ENCODE measurements around the gene CCDC120. TPM values are rescaled to one million over a fixed set of nuclear protein-coding genes. Genes with fewer than 3 reads are reported as not detected.

Gene CCDC120
- polyA plus RNA-seq, 1 of the 3 experiments (the other 2 are of a cell fraction), result 2.1 TPM

GRCh38 chrX:49042581-49043219 is 16.1 kb upstream of the CCDC120 start (continued):
- TF ChIP-seq TAF1 (IDR thresholded peaks at IDR 0.05; ENCODE audit: borderline replicate concordance, low read depth, low read length) (no peak), NFIC (IDR thresholded peaks at IDR 0.05; ENCODE audit: borderline replicate concordance) (no peak), FOXM1 (IDR thresholded peaks at IDR 0.05; ENCODE audit: low read depth) (no peak)

- H3K36me3 ChIP-seq (replicated peaks in 1 of 2; ENCODE audit: control insufficient read depth in 1 of 2, insufficient read depth in 2 of 2, low read length in 1 of 2), result peaks cover 0 to 3% of the 10 kb centered on the region in 2 experiments
- H3K4me1 ChIP-seq (ENCODE audit: control insufficient read depth in 1 of 2, insufficient read depth in 2 of 2, low read depth in 1 of 2, low read length in 1 of 2), result peaks cover 8 to 17% of the 10 kb centered on the region in 2 experiments; a peak in 3 of 4 replicates
- H3K27ac ChIP-seq (ENCODE audit: low read depth in 2 of 2, low read length in 1 of 2), result peak within 1 kb of the TSS; percentile 68 to 83
- WGBS (ENCODE audit: low lambda C conversion rate), result 29% methylated on average over 33 of the region's 67 CpGs
- peak; percentile 94 for DNase-seq
- peak within 1 kb of the TSS; percentile 81 for H3K4me2 ChIP-seq
- H3K27me3 ChIP-seq (ENCODE audit: insufficient read depth), result peaks cover 20% of the 10 kb centered on the region; the same call in 1 of the 2 replicates
- H3K4me3 ChIP-seq (ENCODE audit: low read depth in 2 of 2, low read length in 1 of 2), result peak within 1 kb of the TSS; percentile 63 to 76
- peak within 1 kb of the TSS; percentile 65; the same call in 1 of the 2 replicates for H2AFZ ChIP-seq (ENCODE audit: low read depth)
- H3K9ac ChIP-seq, result peak within 1 kb of the TSS; percentile 92
- peaks cover 16% of the 10 kb centered on the region for H3F3A ChIP-seq (replicated peaks; ENCODE audit: insufficient read depth)
- H4K20me1 ChIP-seq (ENCODE audit: insufficient read depth), result no peaks in the 10 kb centered on the region
- CTCF ChIA-PET, result interaction anchor here (0.7 to 2.2 kb wide), 7 partner anchors 15 to 412 kb away, joined by 3 to 5 read pairs (median 3); partner anchors contain the start of gene CCDC120
- POLR2A ChIA-PET, result interaction anchor here (2.1 kb wide), 1 partner anchor 41 kb away, joined by 5 read pairs; the partner anchor contains the start of gene GRIPAP1
- no peaks in the 10 kb centered on the region for H3K9me2 ChIP-seq
- H3K79me2 ChIP-seq (ENCODE audit: insufficient read depth), result peaks cover 46% of the 10 kb centered on the region
- H3K9me3 ChIP-seq, result no peaks in the 10 kb centered on the region
- no peak for TF ChIP-seq EP300 (IDR thresholded peaks at IDR 0.05; ENCODE audit: borderline replicate concordance in 1 of 2, low read depth in 1 of 2, low read length in 1 of 2)
- TF ChIP-seq USF1 (IDR thresholded peaks at IDR 0.05; ENCODE audit: borderline replicate concordance, low read depth), result no peak
- no peak for TF ChIP-seq EZH2phosphoT487 (IDR thresholded peaks at IDR 0.05; ENCODE audit: borderline replicate concordance, low read depth)
- TF ChIP-seq CTCF (IDR thresholded peaks at IDR 0.05), result peak; percentile 62
- TF ChIP-seq GATA2 (CRISPR knock-in tag; IDR thresholded peaks at IDR 0.05), result no peak
- TF ChIP-seq POLR2AphosphoS5 (IDR thresholded peaks at IDR 0.05; ENCODE audit: low read depth, low read length), result no peak
- no peak for TF ChIP-seq YY1 (IDR thresholded peaks at IDR 0.05; ENCODE audit: low read depth)
- TF ChIP-seq MXI1 (IDR thresholded peaks at IDR 0.05; ENCODE audit: low read depth, low read length), result no peak
- no peak for TF ChIP-seq REST (IDR thresholded peaks at IDR 0.05; ENCODE audit: low read depth, low read length)
- no peak for TF ChIP-seq FOXJ3 (CRISPR knock-in tag; IDR thresholded peaks at IDR 0.05)
- 0 out of 2 replicates have a peak, but pooled peaks have one; percentile 19 for TF ChIP-seq RCOR1 (IDR thresholded peaks at IDR 0.05; ENCODE audit: low read length)
- TF ChIP-seq MAX (IDR thresholded peaks at IDR 0.05; ENCODE audit: low read depth), result peak; percentile 47; the same call in 1 of the 2 replicates
- peak; percentile 70 for TF ChIP-seq RAD21 (IDR thresholded peaks at IDR 0.05; ENCODE audit: low read length)
- TF ChIP-seq FOXM1 (IDR thresholded peaks at IDR 0.05; ENCODE audit: low read depth), result no peak
- no peak for TF ChIP-seq TEAD4 (IDR thresholded peaks at IDR 0.05; ENCODE audit: borderline replicate concordance, insufficient read depth)
- peak; percentile 28; the same call in 1 of the 2 replicates for TF ChIP-seq SIN3A (IDR thresholded peaks at IDR 0.05; ENCODE audit: borderline replicate concordance, low read depth, low read length)
- TF ChIP-seq CHD2 (IDR thresholded peaks at IDR 0.05; ENCODE audit: low read length, partially characterized antibody), result no peak
- TF ChIP-seq RFX5 (IDR thresholded peaks at IDR 0.05; ENCODE audit: low read length), result 0 out of 2 replicates have a peak, but pooled peaks have one; percentile 50
- TF ChIP-seq NRF1 (IDR thresholded peaks at IDR 0.05; ENCODE audit: low read depth, low read length), result peak; percentile 88
- TF ChIP-seq TAF1 (IDR thresholded peaks at IDR 0.05; ENCODE audit: borderline replicate concordance, low read depth, low read length), result peak; percentile 26; the same call in 1 of the 2 replicates
- no peak for TF ChIP-seq NFIC (IDR thresholded peaks at IDR 0.05; ENCODE audit: borderline replicate concordance)
Measured at GRCh38 chrX:49043220-49043986, 15.4 kb upstream of the CCDC120 start, which contains the start of gene TFE3. TFE3 (minus strand) TSS chrX:49043357; CDS start chrX:49043226, 131 bp downstream.

Measured in SK-N-SH (cell line).